ENCODE data around the gene PLCH1.

The PLCH1 gene

DNA sequence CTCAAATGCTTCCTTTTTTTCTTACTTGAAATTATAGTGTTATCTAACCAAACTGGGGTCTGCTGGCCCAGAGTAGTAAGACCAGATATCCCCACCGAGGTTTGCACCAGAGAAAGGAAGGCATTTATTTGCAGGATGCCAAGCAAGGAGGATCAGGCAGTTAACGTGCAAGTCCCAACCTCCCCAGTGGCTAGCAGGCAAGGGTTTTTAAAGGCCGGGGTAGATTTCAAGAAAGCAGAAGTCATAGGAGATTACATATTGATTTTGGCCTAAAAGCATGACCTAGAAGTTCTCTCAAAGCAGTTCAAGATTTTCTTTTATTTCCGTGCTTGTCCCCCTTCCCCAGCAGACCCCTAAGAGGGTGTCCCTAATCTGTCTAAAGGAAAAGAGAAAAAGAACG, 418.6 kb downstream of the PLCH1 start:
- in situ Hi-C loops (cut with HindIII; ENCODE audit: low sequenced_read_pairs) = no loop called here

Measured in endothelial cell of hepatic sinusoid (primary cell).